Stimulated activated naive B cell treated with anti-CD40 and anti-IgM and Interleukin-4, amounts not matched to agents 10 μg/mL and 1 μg/mL and 100 μg/mL, for 72 hours (primary cell): ENCODE results near the gene PAN2.
A peak's percentile ranks its signal among the peaks of the same experiment; 100 is the strongest.

ENCODE experiments used
- ATAC-seq, 2 donors: fragments of 150-1000 bp; cut with Tn5 transposase; replicated peaks; 2 replicates each; pipeline ENCODE4 v1.10.0; 2021; ENCODE audit warnings: moderate library complexity in 1 of 2
- DNase-seq: peaks from one replicate; pipeline ENCODE4 v3.0.0; 2021
- H3K27ac Mint-ChIP-seq: one replicate; pipeline ENCODE4 v1.8.0; 2022; ENCODE audit warnings: mild to moderate bottlenecking, mixed read lengths
- H3K27me3 Mint-ChIP-seq, 2 donors: one replicate each; pipeline ENCODE4 v1.8.0; 2022; ENCODE audit warnings: mixed read lengths in 2 of 2
- H3K36me3 Mint-ChIP-seq, 2 donors: one replicate each; pipeline ENCODE4 v1.8.0; 2022; ENCODE audit warnings: mixed read lengths in 2 of 2, mild to moderate bottlenecking in 1 of 2
- H3K4me1 Mint-ChIP-seq, 2 donors: one replicate each; pipeline ENCODE4 v1.8.0; 2022; ENCODE audit warnings: mixed read lengths in 2 of 2, mild to moderate bottlenecking in 1 of 2
- H3K4me3 Mint-ChIP-seq, 2 donors: one replicate each; pipeline ENCODE4 v1.8.0; 2022; ENCODE audit warnings: mild to moderate bottlenecking in 2 of 2, mixed read lengths in 2 of 2, moderate library complexity in 1 of 2
- H3K9me3 Mint-ChIP-seq, 2 donors: one replicate each; pipeline ENCODE4 v1.8.0; 2022; ENCODE audit warnings: mixed read lengths in 2 of 2, mild to moderate bottlenecking in 1 of 2

The PAN2 gene, protein sequence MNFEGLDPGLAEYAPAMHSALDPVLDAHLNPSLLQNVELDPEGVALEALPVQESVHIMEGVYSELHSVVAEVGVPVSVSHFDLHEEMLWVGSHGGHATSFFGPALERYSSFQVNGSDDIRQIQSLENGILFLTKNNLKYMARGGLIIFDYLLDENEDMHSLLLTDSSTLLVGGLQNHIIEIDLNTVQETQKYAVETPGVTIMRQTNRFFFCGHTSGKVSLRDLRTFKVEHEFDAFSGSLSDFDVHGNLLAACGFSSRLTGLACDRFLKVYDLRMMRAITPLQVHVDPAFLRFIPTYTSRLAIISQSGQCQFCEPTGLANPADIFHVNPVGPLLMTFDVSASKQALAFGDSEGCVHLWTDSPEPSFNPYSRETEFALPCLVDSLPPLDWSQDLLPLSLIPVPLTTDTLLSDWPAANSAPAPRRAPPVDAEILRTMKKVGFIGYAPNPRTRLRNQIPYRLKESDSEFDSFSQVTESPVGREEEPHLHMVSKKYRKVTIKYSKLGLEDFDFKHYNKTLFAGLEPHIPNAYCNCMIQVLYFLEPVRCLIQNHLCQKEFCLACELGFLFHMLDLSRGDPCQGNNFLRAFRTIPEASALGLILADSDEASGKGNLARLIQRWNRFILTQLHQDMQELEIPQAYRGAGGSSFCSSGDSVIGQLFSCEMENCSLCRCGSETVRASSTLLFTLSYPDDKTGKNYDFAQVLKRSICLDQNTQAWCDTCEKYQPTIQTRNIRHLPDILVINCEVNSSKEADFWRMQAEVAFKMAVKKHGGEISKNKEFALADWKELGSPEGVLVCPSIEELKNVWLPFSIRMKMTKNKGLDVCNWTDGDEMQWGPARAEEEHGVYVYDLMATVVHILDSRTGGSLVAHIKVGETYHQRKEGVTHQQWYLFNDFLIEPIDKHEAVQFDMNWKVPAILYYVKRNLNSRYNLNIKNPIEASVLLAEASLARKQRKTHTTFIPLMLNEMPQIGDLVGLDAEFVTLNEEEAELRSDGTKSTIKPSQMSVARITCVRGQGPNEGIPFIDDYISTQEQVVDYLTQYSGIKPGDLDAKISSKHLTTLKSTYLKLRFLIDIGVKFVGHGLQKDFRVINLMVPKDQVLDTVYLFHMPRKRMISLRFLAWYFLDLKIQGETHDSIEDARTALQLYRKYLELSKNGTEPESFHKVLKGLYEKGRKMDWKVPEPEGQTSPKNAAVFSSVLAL

GRCh38 chr12:56333679-56334489 lies at the start of gene PAN2:
Gene PAN2 (minus strand): TSS chr12:56334000. CDS start chr12:56333094, 906 bp downstream.
- H3K9me3 Mint-ChIP-seq: no peaks in the 10 kb centered on the region
- no peaks in the 10 kb centered on the region for H3K27me3 Mint-ChIP-seq
- H3K4me3 Mint-ChIP-seq: peak within 1 kb of the TSS; percentile 96
- peak; percentile 92 to 95 for ATAC-seq
- peaks cover 27 to 55% of the 10 kb centered on the region in 2 donors for H3K4me1 Mint-ChIP-seq
- H3K36me3 Mint-ChIP-seq: peaks cover 5 to 12% of the 10 kb centered on the region in 2 donors
- peak within 1 kb of the TSS; percentile 100 for H3K27ac Mint-ChIP-seq
- peak; percentile 95 for DNase-seq

DNA sequence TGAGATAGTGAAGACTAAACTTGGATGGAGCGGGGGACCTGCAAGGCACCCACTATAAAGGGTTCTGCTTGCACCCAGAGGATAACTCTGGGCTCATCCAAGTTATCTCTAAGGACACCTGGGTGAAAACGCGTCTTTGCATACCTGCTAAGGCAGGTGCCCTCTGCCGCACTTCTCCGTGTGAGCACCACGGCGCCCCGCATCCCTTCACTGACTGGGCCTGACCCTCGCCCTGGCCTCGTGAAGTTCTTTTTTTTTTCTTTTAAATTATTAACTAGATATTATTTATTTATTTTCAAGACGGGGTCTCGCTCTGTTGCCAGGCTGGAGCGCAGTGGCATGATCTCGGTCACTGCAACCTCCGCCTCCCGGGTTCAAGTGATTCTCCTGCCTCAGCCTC lies 48.8 kb upstream of the PAN2 start:
- DNase-seq: no peak
- no peaks in the 10 kb centered on the region for H3K27me3 Mint-ChIP-seq
- no peaks in the 10 kb centered on the region for H3K9me3 Mint-ChIP-seq
- no peak overlapping the region for H3K4me3 Mint-ChIP-seq
- ATAC-seq: no peak
- H3K4me1 Mint-ChIP-seq: peaks cover 2 to 8% of the 10 kb centered on the region in 2 donors
- H3K27ac Mint-ChIP-seq: no peak overlapping the region
- H3K36me3 Mint-ChIP-seq: no peaks in the 10 kb centered on the region

GRCh38 chr12:56377989-56378316 lies 44.2 kb upstream of the PAN2 start:
- peak overlapping the region; percentile 62 for H3K27ac Mint-ChIP-seq
- peaks cover 5 to 6% of the 10 kb centered on the region in 2 donors for H3K9me3 Mint-ChIP-seq
- H3K4me3 Mint-ChIP-seq: no peak overlapping the region
- ATAC-seq (no peak), DNase-seq (no peak)
- peaks cover 20 to 47% of the 10 kb centered on the region in 2 donors for H3K4me1 Mint-ChIP-seq
- no peaks in the 10 kb centered on the region for H3K36me3 Mint-ChIP-seq
- H3K27me3 Mint-ChIP-seq: no peaks in the 10 kb centered on the region

- Mint-ChIP-seq H3K4me3 (no peak overlapping the region), H3K4me1 (peaks cover 20 to 47% of the 10 kb centered on the region in 2 donors), H3K9me3 (peaks cover 6% of the 10 kb centered on the region in 2 donors), H3K27ac (peak overlapping the region; percentile 90), H3K36me3 (no peaks in the 10 kb centered on the region), H3K27me3 (no peaks in the 10 kb centered on the region)
- no peak for DNase-seq
- ATAC-seq: peak in 1 of 2 donors; percentile 19
Measured at GRCh38 chr12:56377310-56377988, 43.6 kb upstream of the PAN2 start.

GRCh38 chr12:56375598-56376434 lies 42.0 kb upstream of the PAN2 start:
- H3K27me3 Mint-ChIP-seq: no peaks in the 10 kb centered on the region
- H3K4me1 Mint-ChIP-seq: peaks cover 20 to 47% of the 10 kb centered on the region in 2 donors
- DNase-seq: peak; percentile 60
- peak; percentile 88 to 93 for ATAC-seq
- H3K9me3 Mint-ChIP-seq: peaks cover 6% of the 10 kb centered on the region in 2 donors
- peak overlapping the region; percentile 13 to 73 for H3K4me3 Mint-ChIP-seq
- peak overlapping the region; percentile 90 for H3K27ac Mint-ChIP-seq
- no peaks in the 10 kb centered on the region for H3K36me3 Mint-ChIP-seq

GRCh38 chr12:56374726-56375597 lies 41.2 kb upstream of the PAN2 start:
- Mint-ChIP-seq H3K27ac (peak overlapping the region; percentile 90), H3K9me3 (peaks cover 6% of the 10 kb centered on the region in 2 donors), H3K27me3 (no peaks in the 10 kb centered on the region), H3K4me1 (peaks cover 20 to 47% of the 10 kb centered on the region in 2 donors), H3K36me3 (no peaks in the 10 kb centered on the region), H3K4me3 (peak overlapping the region; percentile 63 to 73)
- DNase-seq: no peak
- peak; percentile 47 to 55 for ATAC-seq

- Mint-ChIP-seq H3K4me1 (peaks cover 20 to 47% of the 10 kb centered on the region in 2 donors), H3K27ac (no peak overlapping the region), H3K9me3 (peaks cover 6% of the 10 kb centered on the region in 2 donors), H3K36me3 (no peaks in the 10 kb centered on the region), H3K4me3 (no peak overlapping the region), H3K27me3 (no peaks in the 10 kb centered on the region)
- no peak for DNase-seq
- no peak for ATAC-seq
Measured at GRCh38 chr12:56373515-56373914, 39.7 kb upstream of the PAN2 start.

DNA sequence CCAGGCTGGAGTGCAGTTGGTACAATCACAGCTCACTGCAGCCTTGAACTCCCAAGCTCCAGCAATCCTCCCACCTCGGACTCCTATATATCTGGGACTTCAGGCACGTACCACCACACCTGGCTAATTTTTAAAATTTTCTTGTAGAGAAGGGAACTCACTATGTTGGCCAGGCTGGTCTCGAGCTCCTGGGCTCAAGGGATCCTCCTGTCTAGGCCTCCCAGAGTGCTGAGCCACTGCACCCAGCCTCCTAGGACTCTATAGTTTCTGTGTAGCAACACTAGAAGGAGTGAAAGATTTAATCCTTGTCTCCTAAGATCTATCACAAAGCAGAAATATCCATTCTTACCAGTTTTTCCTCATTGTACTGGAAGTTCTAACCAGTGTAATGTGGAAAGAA lies 33.1 kb upstream of the PAN2 start:
- Mint-ChIP-seq H3K4me1 (peaks cover 3 to 12% of the 10 kb centered on the region in 2 donors), H3K9me3 (no peaks in the 10 kb centered on the region), H3K4me3 (no peak overlapping the region), H3K27me3 (no peaks in the 10 kb centered on the region), H3K36me3 (no peaks in the 10 kb centered on the region), H3K27ac (peak overlapping the region; percentile 20)
- ATAC-seq (peak in 1 of 2 donors; percentile 20), DNase-seq (no peak)

GRCh38 chr12:56362130-56363059 lies 28.6 kb upstream of the PAN2 start, which contains the start of gene APOF:
Gene APOF (minus strand): TSS chr12:56362857. CDS start chr12:56362745, 112 bp downstream.
- H3K9me3 Mint-ChIP-seq: no peaks in the 10 kb centered on the region
- H3K4me1 Mint-ChIP-seq: peaks cover 16 to 33% of the 10 kb centered on the region in 2 donors
- peak within 1 kb of the TSS; percentile 80 for H3K27ac Mint-ChIP-seq
- H3K4me3 Mint-ChIP-seq: peak within 1 kb of the TSS in 1 of 2 donors; percentile 97
- no peaks in the 10 kb centered on the region for H3K27me3 Mint-ChIP-seq
- no peaks in the 10 kb centered on the region for H3K36me3 Mint-ChIP-seq
- ATAC-seq (no peak), DNase-seq (no peak)

DNA sequence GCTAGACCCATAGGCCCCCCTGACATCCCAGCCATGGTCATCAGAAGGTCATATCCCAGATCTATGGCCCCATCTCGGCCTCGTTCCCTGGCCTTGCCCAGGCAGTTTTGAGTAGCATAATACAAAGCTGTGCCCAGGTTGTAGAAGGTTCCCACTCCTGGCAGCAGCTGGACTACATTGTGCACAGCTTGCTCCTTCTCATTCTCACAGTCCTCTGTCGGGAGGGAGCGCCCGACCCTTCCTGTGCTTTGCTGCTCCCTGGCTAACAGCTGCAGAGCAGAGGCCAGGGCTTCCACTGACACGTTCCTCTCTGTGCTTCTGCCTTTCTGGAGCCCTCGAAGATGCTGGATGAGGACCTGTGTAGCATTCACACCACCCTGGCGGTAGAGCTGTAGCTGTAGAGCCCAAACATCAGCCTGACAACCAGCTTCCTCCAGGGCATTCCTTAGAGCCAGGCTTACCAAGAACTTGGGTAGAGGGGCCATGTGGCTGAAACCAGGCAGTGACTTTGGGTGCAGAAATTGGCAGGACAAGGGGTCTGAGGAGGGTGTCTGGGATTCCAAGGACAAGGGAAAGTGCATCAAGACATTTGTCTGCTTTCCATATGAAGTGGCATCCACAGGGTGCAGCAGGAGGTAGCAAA lies 27.8 kb upstream of the PAN2 start:
- peaks cover 16 to 26% of the 10 kb centered on the region in 2 donors for H3K4me1 Mint-ChIP-seq
- no peak for ATAC-seq
- no peaks in the 10 kb centered on the region for H3K36me3 Mint-ChIP-seq

More for the DNA sequence above, 27.8 kb upstream of the PAN2 start:
- no peaks in the 10 kb centered on the region for H3K27me3 Mint-ChIP-seq
- H3K9me3 Mint-ChIP-seq: no peaks in the 10 kb centered on the region
- DNase-seq: no peak
- H3K4me3 Mint-ChIP-seq: peak overlapping the region; percentile 92 to 97
- H3K27ac Mint-ChIP-seq: peak overlapping the region; percentile 98
